Retina (tissue), 1 donor: Measurements from ENCODE around the gene TMTC1.

Experiments
- DNase-seq: peaks from one replicate; pipeline ENCODE4 v3.0.0-alpha.2; 2016

TMTC1 gene

GRCh38 chr12:29519585-29520182, 264.1 kb downstream of the TMTC1 start:
- peak; percentile 29 for DNase-seq

GRCh38 chr12:29518407-29518806, 265.3 kb downstream of the TMTC1 start:
- DNase-seq: no peak

GRCh38 chr12:29517264-29517663, 266.5 kb downstream of the TMTC1 start:
- no peak for DNase-seq

- DNase-seq: no peak
These were observed 267.3 kb downstream of the TMTC1 start for GRCh38 chr12:29516431-29516875.

DNA sequence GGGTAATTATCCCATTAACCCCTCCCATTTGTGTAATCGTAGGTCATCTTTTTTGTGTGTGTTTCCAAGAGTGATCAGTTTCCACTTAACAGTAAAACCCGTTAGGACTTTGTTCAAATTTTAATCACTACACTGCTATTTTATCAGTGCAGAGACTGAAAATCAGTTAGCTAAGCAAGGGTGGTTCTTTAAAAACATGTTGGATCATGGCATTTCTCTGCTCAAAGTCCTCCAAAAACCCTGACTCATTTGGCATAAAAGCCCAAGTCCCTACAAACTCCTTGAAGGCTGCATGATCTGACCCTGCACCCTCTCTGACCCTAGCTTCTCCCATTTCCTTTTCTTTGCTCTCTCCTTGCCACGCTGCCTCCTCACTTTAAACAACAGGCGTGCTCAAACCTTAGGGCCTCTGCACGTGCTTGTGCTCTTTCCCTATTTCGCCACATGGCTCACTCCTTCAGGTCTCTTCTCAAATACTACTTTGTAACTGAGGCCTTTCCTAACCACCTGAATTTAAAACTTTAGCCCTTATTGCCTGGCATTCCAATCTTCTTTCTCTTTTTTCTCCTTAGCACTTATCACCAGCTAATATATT, 273.1 kb downstream of the TMTC1 start:
- no peak for DNase-seq

- DNase-seq: no peak
These were observed 274.2 kb downstream of the TMTC1 start for GRCh38 chr12:29509503-29509902.

- no peak for DNase-seq
These were observed 274.8 kb downstream of the TMTC1 start for GRCh38 chr12:29508949-29509348.

DNA sequence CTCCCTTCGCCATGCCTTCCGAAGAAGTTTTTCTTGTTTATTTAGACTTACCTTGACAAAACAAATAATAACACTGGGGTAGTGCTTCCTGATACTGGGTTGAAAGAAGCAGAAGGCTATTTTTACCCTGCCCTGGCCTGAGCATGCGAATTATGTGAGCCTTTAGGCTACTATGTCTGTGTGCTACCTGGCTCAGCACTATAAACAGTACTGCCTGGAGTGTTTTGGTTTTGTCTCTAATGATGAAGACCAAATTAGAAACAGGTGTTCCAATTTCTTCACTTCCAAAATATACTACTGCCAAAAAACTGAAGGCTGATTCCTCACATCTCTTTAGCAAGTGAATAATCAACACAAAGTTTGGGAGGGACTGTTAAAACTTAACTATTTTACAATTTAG, 278.6 kb downstream of the TMTC1 start:
- no peak for DNase-seq

GRCh38 chr12:29503283-29503682, 280.5 kb downstream of the TMTC1 start:
- no peak for DNase-seq

GRCh38 chr12:29499235-29499634, 284.5 kb downstream of the TMTC1 start:
- no peak for DNase-seq

DNA sequence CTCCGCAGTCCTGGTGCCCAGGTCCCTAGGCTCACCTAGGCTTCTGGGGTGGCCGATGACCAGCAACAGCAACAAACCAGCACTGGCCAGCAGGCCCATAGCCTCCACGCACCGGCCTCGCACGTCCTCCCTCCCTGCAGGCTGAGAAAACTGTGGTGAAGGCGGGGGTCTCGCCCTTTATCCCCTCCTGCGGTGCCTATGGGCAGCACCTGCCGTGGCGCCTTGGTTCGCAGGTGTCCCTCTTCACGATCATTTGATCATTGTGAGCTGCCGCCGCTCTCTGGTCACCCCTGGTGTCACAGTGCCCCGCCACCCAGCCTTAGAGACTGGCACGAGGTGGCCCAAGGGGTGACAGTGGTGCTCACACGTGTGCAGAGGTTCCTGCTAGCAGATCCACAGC, 286.2 kb downstream of the TMTC1 start, which contains the start of gene OVCH1:
TSS of gene OVCH1 (minus strand) at position 99 of the 400 bp plus-strand sequence. CDS start at position 99, 0 bp downstream.
- no peak for DNase-seq

- DNase-seq: no peak
These were observed 290.9 kb downstream of the TMTC1 start for GRCh38 chr12:29492891-29493290.

GRCh38 chr12:29486972-29487371, 296.8 kb downstream of the TMTC1 start:
- no peak for DNase-seq

- DNase-seq: no peak
These were observed 320.5 kb downstream of the TMTC1 start for GRCh38 chr12:29463198-29463597.

- DNase-seq: no peak
These were observed 323.7 kb downstream of the TMTC1 start for GRCh38 chr12:29460082-29460481.

DNA sequence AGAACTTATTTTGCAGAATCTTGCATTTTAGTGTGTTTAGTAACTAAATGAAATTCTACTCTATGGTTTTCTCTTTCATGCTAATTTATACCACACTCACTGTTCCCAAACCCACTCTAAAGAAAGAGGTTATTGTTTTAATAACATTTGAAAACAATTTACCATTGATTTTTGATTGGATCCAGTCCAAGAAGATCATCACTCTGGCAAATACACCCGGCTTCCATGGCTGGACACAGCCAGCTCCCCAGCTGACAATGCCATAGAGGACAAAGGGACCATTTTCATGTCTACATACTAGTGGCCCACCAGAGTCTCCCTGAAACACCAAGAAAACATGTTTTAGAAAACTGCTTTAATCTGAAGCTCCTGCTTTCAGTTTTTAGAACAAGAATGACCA, 328.7 kb downstream of the TMTC1 start:
- no peak for DNase-seq

DNA sequence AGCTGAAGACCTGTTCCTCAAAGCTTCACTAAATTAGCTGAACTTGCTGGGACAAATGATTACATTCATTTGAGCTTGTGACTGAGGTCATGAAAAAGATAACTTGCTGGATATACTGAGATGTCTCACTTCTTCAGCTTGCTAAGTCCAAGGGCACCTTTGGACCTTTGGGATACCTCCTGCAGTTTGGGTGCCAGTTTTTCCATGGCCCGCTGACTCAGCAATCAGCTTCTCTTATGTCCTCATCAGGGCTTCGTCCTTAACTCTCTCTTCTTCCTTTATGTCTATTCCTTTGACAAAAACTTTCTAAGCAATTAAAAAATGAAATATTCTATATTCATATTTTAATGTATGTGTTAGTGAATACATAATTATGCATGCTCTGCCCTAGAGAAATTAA, 331.9 kb downstream of the TMTC1 start:
- no peak for DNase-seq
